ENCODE measurements around the gene ZNF674. TPM values are rescaled to one million over a fixed set of nuclear protein-coding genes. Genes with fewer than 3 reads are reported as not detected.

Gene ZNF674
- total and polyA plus RNA-seq, 2 donors (not counting 1 experiment from before 2014, with no cell fraction given), result 0.84 to 2.3 TPM

DNA sequence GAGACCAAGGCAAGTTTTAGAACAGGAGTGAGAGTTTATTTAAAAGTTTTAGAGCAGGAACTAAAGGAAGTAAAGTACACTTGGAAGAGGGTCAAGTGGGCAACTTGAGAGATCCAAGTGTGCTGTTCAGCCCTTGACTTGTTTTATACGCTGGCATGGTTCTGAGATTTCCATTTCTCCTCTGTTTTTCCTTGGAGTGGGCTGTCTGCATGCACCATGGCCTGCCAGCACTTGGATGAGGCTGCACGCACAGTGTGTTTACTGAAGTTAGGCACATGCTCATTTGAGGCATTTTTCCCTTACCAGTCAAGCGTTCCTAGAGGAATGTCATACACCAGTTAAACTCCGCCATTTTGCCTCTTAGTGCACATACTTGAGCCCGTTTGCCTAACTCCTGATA is 8.7 kb upstream of the ZNF674 start:
- Histone ChIP-seq H3K27me3 (replicated peaks in 1 of 4; ENCODE audit: control extremely low read depth in 1 of 4, control insufficient read depth in 3 of 4, insufficient read depth in 4 of 4, low read length in 3 of 4) (no peaks in the 10 kb centered on the region), H3K4me1 (ENCODE audit: control insufficient read depth in 2 of 2, insufficient read depth in 2 of 2, low read length in 2 of 2) (no peaks in the 10 kb centered on the region), H3K36me3 (replicated peaks in 1 of 2; ENCODE audit: control extremely low read depth in 1 of 2, control insufficient read depth in 1 of 2, extremely low read depth in 1 of 2, insufficient read depth in 2 of 2, low read length in 1 of 2) (no peaks in the 10 kb centered on the region), H3K27ac (ENCODE audit: low read length in 2 of 2) (no peak overlapping the region), H3K4me2 (replicated peaks; ENCODE audit: low read depth, low read length, poor library complexity, severe bottlenecking) (no peak overlapping the region), H3K4me3 (ENCODE audit: control extremely low read depth in 1 of 5, extremely low read depth in 1 of 5, insufficient read depth in 1 of 5, low read depth in 2 of 5, low read length in 4 of 5) (no peak overlapping the region), H3K9ac (ENCODE audit: low read length) (no peak overlapping the region), H4K20me1 (ENCODE audit: control insufficient read depth, insufficient read depth, low read length, poor library complexity, severe bottlenecking) (no peaks in the 10 kb centered on the region), H3K9me3 (ENCODE audit: control extremely low read depth in 1 of 3, control insufficient read depth in 2 of 3, insufficient read depth in 1 of 3, low read length in 2 of 3) (no peaks in the 10 kb centered on the region), H2AFZ (ENCODE audit: insufficient read depth, low read depth, low read length, poor library complexity, severe bottlenecking) (no peak overlapping the region), H3K79me2 (ENCODE audit: control insufficient read depth, insufficient read depth, low read length) (no peaks in the 10 kb centered on the region)
- Mint-ChIP-seq H3K4me1 (no peaks in the 10 kb centered on the region), H3K27ac (no peak overlapping the region), H3K27me3 (peaks cover 13% of the 10 kb centered on the region), H3K9me3 (ENCODE audit: insufficient read depth) (no peaks in the 10 kb centered on the region), H3K4me3 (no peak overlapping the region)
- TF ChIP-seq, protein P1, sequence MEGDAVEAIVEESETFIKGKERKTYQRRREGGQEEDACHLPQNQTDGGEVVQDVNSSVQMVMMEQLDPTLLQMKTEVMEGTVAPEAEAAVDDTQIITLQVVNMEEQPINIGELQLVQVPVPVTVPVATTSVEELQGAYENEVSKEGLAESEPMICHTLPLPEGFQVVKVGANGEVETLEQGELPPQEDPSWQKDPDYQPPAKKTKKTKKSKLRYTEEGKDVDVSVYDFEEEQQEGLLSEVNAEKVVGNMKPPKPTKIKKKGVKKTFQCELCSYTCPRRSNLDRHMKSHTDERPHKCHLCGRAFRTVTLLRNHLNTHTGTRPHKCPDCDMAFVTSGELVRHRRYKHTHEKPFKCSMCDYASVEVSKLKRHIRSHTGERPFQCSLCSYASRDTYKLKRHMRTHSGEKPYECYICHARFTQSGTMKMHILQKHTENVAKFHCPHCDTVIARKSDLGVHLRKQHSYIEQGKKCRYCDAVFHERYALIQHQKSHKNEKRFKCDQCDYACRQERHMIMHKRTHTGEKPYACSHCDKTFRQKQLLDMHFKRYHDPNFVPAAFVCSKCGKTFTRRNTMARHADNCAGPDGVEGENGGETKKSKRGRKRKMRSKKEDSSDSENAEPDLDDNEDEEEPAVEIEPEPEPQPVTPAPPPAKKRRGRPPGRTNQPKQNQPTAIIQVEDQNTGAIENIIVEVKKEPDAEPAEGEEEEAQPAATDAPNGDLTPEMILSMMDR (IDR thresholded peaks at IDR 0.05), result no peak
- TF ChIP-seq EZH2 (IDR thresholded peaks at IDR 0.05; ENCODE audit: borderline replicate concordance, insufficient read depth, low read depth, low read length, poor library complexity, severe bottlenecking), result no peak
- ATAC-seq (ENCODE audit: low read depth) (no peak), DNase-seq (no peak)
- WGBS (ENCODE audit: insufficient coverage), result 100% methylated on average over 1 of the region's 5 CpGs
- intact Hi-C loops (cut with micrococcal nuclease), result no loop called here
- CTCF ChIA-PET, result interaction anchor here (1.1 to 4.0 kb wide), 4 partner anchors 13 to 539 kb away, joined by 3 to 46 read pairs (median 6); no protein-coding TSS in a partner anchor
- POLR2A ChIA-PET, result no interaction called here

DNA sequence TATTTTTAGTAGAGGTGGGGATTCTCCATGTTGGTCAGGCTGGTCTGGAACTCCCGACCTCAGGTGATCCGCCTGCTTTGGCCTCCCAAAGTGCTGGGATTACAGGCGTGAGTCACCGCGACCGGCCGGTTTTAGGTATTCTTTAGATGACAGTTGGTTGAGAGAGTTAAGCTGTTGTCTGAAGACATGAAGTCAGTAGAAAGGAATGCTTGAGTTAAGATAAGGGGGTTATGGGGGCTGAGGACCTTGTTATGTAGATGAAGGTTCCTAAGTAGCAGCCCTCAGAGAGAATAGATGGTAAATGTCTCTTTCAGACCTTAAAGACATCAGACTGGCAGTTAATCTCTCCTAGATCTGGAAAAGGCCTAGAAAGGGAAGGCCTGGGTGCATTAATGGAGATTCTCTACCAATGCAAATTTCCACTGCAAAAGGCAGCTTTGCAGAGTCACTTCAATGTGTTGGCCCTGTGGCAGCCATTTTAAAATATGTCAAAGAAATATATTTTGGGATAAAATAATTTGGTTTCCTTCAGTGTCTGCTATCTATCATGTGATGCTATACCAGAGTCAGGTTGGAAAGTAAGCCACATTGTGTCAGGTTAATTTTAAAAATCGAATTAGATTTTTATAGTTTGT is 6.4 kb upstream of the ZNF674 start:
- no peaks in the 10 kb centered on the region for H4K20me1 ChIP-seq (ENCODE audit: control insufficient read depth, insufficient read depth, low read length, poor library complexity, severe bottlenecking)
- H3K4me3 ChIP-seq (ENCODE audit: control extremely low read depth in 1 of 5, extremely low read depth in 1 of 5, insufficient read depth in 1 of 5, low read depth in 2 of 5, low read length in 4 of 5), result no peak overlapping the region
- H3K27ac ChIP-seq (ENCODE audit: low read length in 2 of 2), result no peak overlapping the region
- no peaks in the 10 kb centered on the region for H3K27me3 ChIP-seq (replicated peaks in 1 of 4; ENCODE audit: control extremely low read depth in 1 of 4, control insufficient read depth in 3 of 4, insufficient read depth in 4 of 4, low read length in 3 of 4)
- H2AFZ ChIP-seq (ENCODE audit: insufficient read depth, low read depth, low read length, poor library complexity, severe bottlenecking), result no peak overlapping the region
- no peaks in the 10 kb centered on the region for H3K36me3 ChIP-seq (replicated peaks in 1 of 2; ENCODE audit: control extremely low read depth in 1 of 2, control insufficient read depth in 1 of 2, extremely low read depth in 1 of 2, insufficient read depth in 2 of 2, low read length in 1 of 2)
- Mint-ChIP-seq H3K27ac (no peak overlapping the region), H3K4me1 (peaks cover 6% of the 10 kb centered on the region), H3K4me3 (no peak overlapping the region), H3K27me3 (no peaks in the 10 kb centered on the region), H3K9me3 (ENCODE audit: insufficient read depth) (no peaks in the 10 kb centered on the region)
- TF ChIP-seq EZH2 (IDR thresholded peaks at IDR 0.05; ENCODE audit: borderline replicate concordance, insufficient read depth, low read depth, low read length, poor library complexity, severe bottlenecking), result no peak
- intact Hi-C loops (cut with micrococcal nuclease), result no loop called here
- CTCF ChIA-PET, result no interaction called here
- no peaks in the 10 kb centered on the region for H3K9me3 ChIP-seq (ENCODE audit: control extremely low read depth in 1 of 3, control insufficient read depth in 2 of 3, insufficient read depth in 1 of 3, low read length in 2 of 3)
- no peak for ATAC-seq (ENCODE audit: low read depth)
- no peak for DNase-seq
- no peak overlapping the region for H3K4me2 ChIP-seq (replicated peaks; ENCODE audit: low read depth, low read length, poor library complexity, severe bottlenecking)
- POLR2A ChIA-PET, result no interaction called here
- no peak overlapping the region for H3K9ac ChIP-seq (ENCODE audit: low read length)
- WGBS (ENCODE audit: insufficient coverage), result 100% methylated on average over 1 of the region's 8 CpGs
- H3K4me1 ChIP-seq (ENCODE audit: control insufficient read depth in 2 of 2, insufficient read depth in 2 of 2, low read length in 2 of 2), result peaks cover 0 to 1% of the 10 kb centered on the region in 2 donors
- no peaks in the 10 kb centered on the region for H3K79me2 ChIP-seq (ENCODE audit: control insufficient read depth, insufficient read depth, low read length)
